Stimulated activated naive B cell treated with anti-CD40 and anti-IgM and Interleukin-4, amounts not matched to agents 10 μg/mL and 1 μg/mL and 100 μg/mL, for 72 hours (primary cell): ENCODE measurements around the gene TGFBR2.

ENCODE experiments used
- ATAC-seq, 2 donors: fragments of 150-1000 bp; cut with Tn5 transposase; replicated peaks; 2 replicates each; pipeline ENCODE4 v1.10.0; 2021; ENCODE audit warnings: moderate library complexity in 1 of 2
- DNase-seq: peaks from one replicate; pipeline ENCODE4 v3.0.0; 2021
- H3K27ac Mint-ChIP-seq: one replicate; pipeline ENCODE4 v1.8.0; 2022; ENCODE audit warnings: mild to moderate bottlenecking, mixed read lengths
- H3K27me3 Mint-ChIP-seq, 2 donors: one replicate each; pipeline ENCODE4 v1.8.0; 2022; ENCODE audit warnings: mixed read lengths in 2 of 2
- H3K36me3 Mint-ChIP-seq, 2 donors: one replicate each; pipeline ENCODE4 v1.8.0; 2022; ENCODE audit warnings: mixed read lengths in 2 of 2, mild to moderate bottlenecking in 1 of 2
- H3K4me1 Mint-ChIP-seq, 2 donors: one replicate each; pipeline ENCODE4 v1.8.0; 2022; ENCODE audit warnings: mixed read lengths in 2 of 2, mild to moderate bottlenecking in 1 of 2
- H3K4me3 Mint-ChIP-seq, 2 donors: one replicate each; pipeline ENCODE4 v1.8.0; 2022; ENCODE audit warnings: mild to moderate bottlenecking in 2 of 2, mixed read lengths in 2 of 2, moderate library complexity in 1 of 2
- H3K9me3 Mint-ChIP-seq, 2 donors: one replicate each; pipeline ENCODE4 v1.8.0; 2022; ENCODE audit warnings: mixed read lengths in 2 of 2, mild to moderate bottlenecking in 1 of 2

Gene TGFBR2

DNA sequence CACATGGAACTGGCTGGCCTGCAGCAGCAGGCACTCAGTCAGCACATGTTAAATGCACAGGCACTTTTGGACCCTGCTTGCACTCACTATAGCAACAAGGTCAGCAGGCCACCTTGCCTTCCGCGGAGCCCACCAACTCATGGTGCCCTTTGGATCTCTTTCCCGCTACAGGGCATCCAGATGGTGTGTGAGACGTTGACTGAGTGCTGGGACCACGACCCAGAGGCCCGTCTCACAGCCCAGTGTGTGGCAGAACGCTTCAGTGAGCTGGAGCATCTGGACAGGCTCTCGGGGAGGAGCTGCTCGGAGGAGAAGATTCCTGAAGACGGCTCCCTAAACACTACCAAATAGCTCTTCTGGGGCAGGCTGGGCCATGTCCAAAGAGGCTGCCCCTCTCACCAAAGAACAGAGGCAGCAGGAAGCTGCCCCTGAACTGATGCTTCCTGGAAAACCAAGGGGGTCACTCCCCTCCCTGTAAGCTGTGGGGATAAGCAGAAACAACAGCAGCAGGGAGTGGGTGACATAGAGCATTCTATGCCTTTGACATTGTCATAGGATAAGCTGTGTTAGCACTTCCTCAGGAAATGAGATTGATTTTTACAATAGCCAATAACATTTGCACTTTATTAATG is 85.0 kb downstream of the TGFBR2 start:
- no peak overlapping the region for H3K4me3 Mint-ChIP-seq
- H3K4me1 Mint-ChIP-seq = peaks cover 35 to 75% of the 10 kb centered on the region in 2 donors
- peak overlapping the region; percentile 37 for H3K27ac Mint-ChIP-seq
- no peaks in the 10 kb centered on the region for H3K27me3 Mint-ChIP-seq
- peaks cover 41 to 72% of the 10 kb centered on the region in 2 donors for H3K36me3 Mint-ChIP-seq
- H3K9me3 Mint-ChIP-seq = no peaks in the 10 kb centered on the region
- DNase-seq = no peak
- no peak for ATAC-seq

DNA sequence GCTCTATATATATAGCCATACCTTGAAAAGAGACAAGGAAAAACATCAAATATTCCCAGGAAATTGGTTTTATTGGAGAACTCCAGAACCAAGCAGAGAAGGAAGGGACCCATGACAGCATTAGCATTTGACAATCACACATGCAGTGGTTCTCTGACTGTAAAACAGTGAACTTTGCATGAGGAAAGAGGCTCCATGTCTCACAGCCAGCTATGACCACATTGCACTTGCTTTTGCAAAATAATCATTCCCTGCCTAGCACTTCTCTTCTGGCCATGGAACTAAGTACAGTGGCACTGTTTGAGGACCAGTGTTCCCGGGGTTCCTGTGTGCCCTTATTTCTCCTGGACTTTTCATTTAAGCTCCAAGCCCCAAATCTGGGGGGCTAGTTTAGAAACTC is 85.5 kb downstream of the TGFBR2 start:
- peaks cover 45 to 73% of the 10 kb centered on the region in 2 donors for H3K36me3 Mint-ChIP-seq
- no peaks in the 10 kb centered on the region for H3K9me3 Mint-ChIP-seq
- H3K4me3 Mint-ChIP-seq = no peak overlapping the region
- H3K4me1 Mint-ChIP-seq = peaks cover 36 to 81% of the 10 kb centered on the region in 2 donors
- no peaks in the 10 kb centered on the region for H3K27me3 Mint-ChIP-seq
- no peak for ATAC-seq
- no peak overlapping the region for H3K27ac Mint-ChIP-seq
- DNase-seq = no peak

DNA sequence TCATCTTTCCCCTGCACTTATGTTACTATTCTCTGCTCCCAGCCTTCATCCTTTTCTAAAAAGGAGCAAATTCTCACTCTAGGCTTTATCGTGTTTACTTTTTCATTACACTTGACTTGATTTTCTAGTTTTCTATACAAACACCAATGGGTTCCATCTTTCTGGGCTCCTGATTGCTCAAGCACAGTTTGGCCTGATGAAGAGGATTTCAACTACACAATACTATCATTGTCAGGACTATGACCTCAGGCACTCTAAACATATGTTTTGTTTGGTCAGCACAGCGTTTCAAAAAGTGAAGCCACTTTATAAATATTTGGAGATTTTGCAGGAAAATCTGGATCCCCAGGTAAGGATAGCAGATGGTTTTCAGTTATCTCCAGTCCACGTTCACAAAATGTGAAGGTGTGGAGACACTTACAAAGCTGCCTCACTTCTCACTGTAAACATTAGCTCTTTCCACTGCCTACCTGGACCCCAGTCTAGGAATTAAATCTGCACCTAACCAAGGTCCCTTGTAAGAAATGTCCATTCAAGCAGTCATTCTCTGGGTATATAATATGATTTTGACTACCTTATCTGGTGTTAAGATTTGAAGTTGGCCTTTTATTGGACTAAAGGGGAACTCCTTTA is 86.2 kb downstream of the TGFBR2 start:
- Mint-ChIP-seq H3K4me1 (peaks cover 37 to 82% of the 10 kb centered on the region in 2 donors), H3K27me3 (no peaks in the 10 kb centered on the region), H3K9me3 (no peaks in the 10 kb centered on the region), H3K27ac (peak overlapping the region; percentile 11), H3K36me3 (peaks cover 44 to 73% of the 10 kb centered on the region in 2 donors), H3K4me3 (no peak overlapping the region)
- DNase-seq (no peak), ATAC-seq (no peak)

DNA sequence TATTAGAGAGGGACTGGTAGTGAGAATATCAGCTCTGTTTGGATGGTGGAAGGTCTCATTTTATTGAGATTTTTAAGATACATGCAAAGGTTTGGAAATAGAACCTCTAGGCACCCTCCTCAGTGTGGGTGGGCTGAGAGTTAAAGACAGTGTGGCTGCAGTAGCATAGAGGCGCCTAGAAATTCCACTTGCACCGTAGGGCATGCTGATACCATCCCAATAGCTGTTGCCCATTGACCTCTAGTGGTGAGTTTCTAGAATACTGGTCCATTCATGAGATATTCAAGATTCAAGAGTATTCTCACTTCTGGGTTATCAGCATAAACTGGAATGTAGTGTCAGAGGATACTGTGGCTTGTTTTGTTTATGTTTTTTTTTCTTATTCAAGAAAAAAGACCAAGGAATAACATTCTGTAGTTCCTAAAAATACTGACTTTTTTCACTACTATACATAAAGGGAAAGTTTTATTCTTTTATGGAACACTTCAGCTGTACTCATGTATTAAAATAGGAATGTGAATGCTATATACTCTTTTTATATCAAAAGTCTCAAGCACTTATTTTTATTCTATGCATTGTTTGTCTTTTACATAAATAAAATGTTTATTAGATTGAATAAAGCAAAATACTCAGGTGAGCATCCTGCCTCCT is 87.2 kb downstream of the TGFBR2 start:
- DNase-seq (peak; percentile 28), ATAC-seq (peak; percentile 94 to 96)
- no peak overlapping the region for H3K4me3 Mint-ChIP-seq
- peaks cover 32 to 74% of the 10 kb centered on the region in 2 donors for H3K4me1 Mint-ChIP-seq
- peaks cover 37 to 69% of the 10 kb centered on the region in 2 donors for H3K36me3 Mint-ChIP-seq
- no peaks in the 10 kb centered on the region for H3K27me3 Mint-ChIP-seq
- H3K9me3 Mint-ChIP-seq = no peaks in the 10 kb centered on the region
- H3K27ac Mint-ChIP-seq = no peak overlapping the region

DNA sequence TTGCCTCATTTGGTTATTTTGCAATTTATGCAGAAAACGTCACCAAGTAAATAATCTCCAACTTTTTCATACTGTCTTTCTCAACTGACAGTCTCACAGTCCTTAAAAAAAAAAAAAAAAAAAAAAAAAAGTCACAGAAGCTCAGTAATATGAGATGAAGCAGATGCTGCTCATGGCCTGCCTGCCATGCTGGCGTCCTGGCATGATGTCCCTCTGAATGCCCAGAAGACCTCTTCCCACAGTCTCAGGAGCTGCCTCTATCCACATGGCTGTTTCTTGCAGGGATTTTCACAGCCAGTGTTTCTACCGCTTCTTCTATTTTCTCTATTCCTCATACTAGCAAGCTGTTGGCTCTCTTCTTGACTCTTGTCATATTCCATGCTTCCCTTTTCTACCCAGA is 87.7 kb downstream of the TGFBR2 start:
- no peaks in the 10 kb centered on the region for H3K27me3 Mint-ChIP-seq
- no peak overlapping the region for H3K4me3 Mint-ChIP-seq
- H3K4me1 Mint-ChIP-seq = peaks cover 27 to 68% of the 10 kb centered on the region in 2 donors
- ATAC-seq (no peak), DNase-seq (no peak)
- H3K27ac Mint-ChIP-seq = no peak overlapping the region
- no peaks in the 10 kb centered on the region for H3K9me3 Mint-ChIP-seq
- H3K36me3 Mint-ChIP-seq = peaks cover 34 to 67% of the 10 kb centered on the region in 2 donors

DNA sequence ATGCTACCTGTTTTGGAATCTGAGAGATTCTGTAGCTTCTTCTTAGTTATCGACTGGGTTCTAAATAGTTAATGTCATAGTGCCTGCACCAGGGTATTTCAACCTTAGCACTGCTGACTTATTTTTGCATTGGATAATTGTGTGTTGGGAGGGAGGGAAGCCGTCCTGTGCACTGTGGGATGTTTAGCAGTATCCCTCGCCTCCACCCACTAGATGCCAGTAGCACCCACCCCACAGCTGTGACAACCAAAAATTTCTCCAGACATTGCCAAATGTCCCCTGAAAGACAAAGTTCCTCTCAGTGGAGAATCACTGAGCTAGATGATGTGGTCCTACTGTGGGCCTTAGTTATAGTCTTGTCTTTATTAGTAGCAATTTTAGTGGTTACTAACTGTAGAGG is 88.3 kb downstream of the TGFBR2 start:
- DNase-seq = no peak
- no peak for ATAC-seq
- peaks cover 30 to 68% of the 10 kb centered on the region in 2 donors for H3K36me3 Mint-ChIP-seq
- peaks cover 24 to 64% of the 10 kb centered on the region in 2 donors for H3K4me1 Mint-ChIP-seq
- no peak overlapping the region for H3K27ac Mint-ChIP-seq
- H3K4me3 Mint-ChIP-seq = no peak overlapping the region
- no peaks in the 10 kb centered on the region for H3K27me3 Mint-ChIP-seq
- no peaks in the 10 kb centered on the region for H3K9me3 Mint-ChIP-seq

DNA sequence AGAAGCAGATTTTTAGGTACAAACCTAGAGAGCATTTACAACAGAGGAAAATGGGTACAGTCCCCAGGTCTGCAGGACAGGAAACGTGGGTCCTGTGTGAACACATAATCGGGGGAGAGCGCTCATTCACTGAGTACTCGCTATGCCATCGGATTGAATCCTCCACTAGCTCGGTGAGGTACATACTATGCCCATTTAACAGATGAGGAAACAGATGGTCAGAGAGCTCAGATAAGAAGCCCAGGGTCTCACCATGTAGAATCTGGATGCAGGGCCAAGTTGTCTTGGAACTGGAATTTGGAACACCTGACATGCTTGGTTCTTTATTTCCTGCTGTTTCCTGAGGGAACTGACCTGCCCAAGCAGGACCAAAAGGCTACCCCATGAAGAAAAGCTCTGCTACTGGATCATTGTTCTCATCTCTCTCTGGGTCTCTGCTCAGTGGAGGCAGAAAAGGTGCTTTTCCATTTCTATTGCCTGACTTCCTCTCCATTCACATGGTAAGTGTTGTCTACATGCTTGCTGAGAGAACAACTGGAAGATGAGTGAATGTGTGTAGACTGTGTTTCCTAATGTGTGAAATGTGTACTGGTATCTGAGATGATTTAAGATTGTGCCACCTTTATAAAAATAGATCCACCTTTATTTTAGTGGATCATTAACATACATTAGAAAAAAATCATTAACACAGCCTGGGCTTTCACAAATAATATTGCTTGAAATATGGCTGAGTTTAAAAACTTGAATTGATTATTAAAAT is 89.1 kb downstream of the TGFBR2 start:
- ATAC-seq = no peak
- Mint-ChIP-seq H3K4me3 (no peak overlapping the region), H3K27me3 (no peaks in the 10 kb centered on the region), H3K9me3 (no peaks in the 10 kb centered on the region), H3K27ac (no peak overlapping the region), H3K36me3 (peaks cover 30 to 62% of the 10 kb centered on the region in 2 donors), H3K4me1 (peaks cover 22 to 57% of the 10 kb centered on the region in 2 donors)
- no peak for DNase-seq

DNA sequence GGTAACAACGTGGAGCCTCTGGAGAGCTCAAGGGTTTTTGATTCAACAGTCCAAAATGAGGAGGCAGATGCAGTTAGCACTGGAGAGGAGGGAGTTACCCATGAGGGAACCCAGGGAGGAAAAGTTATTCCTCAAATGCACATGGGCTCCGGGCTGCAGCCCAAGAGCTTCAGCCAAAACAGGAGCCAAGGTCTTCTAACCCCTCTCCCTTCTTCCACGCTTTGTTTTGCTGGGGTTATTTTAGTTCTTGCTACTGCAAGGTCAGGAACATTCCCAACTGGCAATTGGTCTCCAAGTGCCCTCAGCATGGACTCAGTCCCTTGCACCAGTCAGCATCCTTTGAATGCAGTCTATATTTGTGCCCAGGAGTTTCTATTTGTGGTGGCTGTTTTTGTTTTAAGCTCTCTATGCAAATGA is 90.0 kb downstream of the TGFBR2 start:
- H3K27ac Mint-ChIP-seq = peak overlapping the region; percentile 68
- H3K36me3 Mint-ChIP-seq = peaks cover 33 to 60% of the 10 kb centered on the region in 2 donors
- no peaks in the 10 kb centered on the region for H3K27me3 Mint-ChIP-seq
- peaks cover 18 to 48% of the 10 kb centered on the region in 2 donors for H3K4me1 Mint-ChIP-seq
- DNase-seq (no peak), ATAC-seq (no peak)
- H3K4me3 Mint-ChIP-seq = no peak overlapping the region
- peaks cover 0 to 3% of the 10 kb centered on the region in 2 donors for H3K9me3 Mint-ChIP-seq

DNA sequence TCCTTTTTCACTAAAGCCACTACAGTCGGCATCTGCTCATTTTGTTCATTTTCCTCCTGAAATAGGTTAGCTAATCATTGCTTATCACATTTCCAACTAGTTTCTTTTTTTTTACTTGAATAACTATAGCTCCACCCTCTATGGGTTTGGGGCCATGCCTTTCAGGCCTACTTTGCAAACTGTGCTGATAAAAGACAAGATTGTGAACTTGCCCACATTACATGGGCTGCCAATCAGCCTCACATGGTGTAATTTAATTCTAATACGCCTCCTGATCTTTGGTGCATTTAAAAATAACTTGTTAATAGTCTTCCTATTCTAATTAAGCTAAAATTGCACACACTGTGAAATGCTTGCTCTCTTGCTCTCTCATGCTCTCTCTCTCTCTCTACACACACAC is 90.5 kb downstream of the TGFBR2 start:
- Mint-ChIP-seq H3K4me3 (no peak overlapping the region), H3K27ac (peak overlapping the region; percentile 78), H3K9me3 (peaks cover under 1 to 3% of the 10 kb centered on the region in 2 donors), H3K36me3 (peaks cover 31 to 59% of the 10 kb centered on the region in 2 donors), H3K27me3 (no peaks in the 10 kb centered on the region), H3K4me1 (peaks cover 18 to 47% of the 10 kb centered on the region in 2 donors)
- DNase-seq = no peak
- no peak for ATAC-seq

DNA sequence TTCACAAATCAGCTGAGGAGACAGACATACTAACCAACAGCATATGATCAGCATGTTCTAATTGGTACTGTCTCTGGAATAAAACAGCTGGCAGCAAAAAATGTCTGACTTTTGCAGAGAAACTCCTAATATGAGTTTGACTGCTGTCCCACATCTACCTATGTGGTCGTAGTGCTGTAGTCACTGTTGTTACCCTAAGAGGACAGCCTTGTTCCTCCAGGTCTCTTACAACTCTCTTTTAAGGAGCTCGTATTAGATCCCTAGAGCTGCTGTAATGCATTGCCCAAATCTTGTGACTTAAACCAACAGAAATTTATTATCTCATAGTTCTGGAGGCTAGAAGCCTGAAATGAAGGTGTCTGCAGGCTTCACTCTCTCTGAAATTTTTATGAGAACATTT is 92.1 kb downstream of the TGFBR2 start:
- peaks cover 32 to 64% of the 10 kb centered on the region in 2 donors for H3K36me3 Mint-ChIP-seq

DNA sequence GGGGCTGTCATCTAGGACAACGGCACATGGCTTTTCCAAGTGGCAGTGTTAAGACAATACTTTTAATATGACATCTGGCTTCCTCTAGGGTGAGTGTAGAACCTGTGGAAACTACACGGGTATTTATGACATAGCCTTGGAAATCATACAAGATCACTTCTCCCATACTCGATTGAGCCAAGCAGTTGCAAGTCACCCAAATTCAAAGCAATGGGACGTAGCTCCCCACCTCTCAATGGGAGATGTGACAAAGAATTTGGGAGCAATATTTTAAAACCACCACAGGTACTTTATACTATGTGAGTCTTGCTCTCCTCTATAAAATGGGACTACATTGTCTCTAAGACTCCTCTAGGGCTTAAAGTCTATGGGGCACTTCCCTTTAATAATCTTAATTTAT is 93.5 kb downstream of the TGFBR2 start:
- Mint-ChIP-seq H3K4me3 (no peak overlapping the region), H3K36me3 (peaks cover 27 to 61% of the 10 kb centered on the region in 2 donors), H3K27me3 (no peaks in the 10 kb centered on the region), H3K9me3 (peaks cover 6 to 9% of the 10 kb centered on the region in 2 donors), H3K4me1 (peaks cover 15 to 27% of the 10 kb centered on the region in 2 donors), H3K27ac (no peak overlapping the region)
- ATAC-seq = no peak
- DNase-seq = no peak

More for the DNA sequence above, 92.1 kb downstream of the TGFBR2 start:
- Mint-ChIP-seq H3K4me1 (peaks cover 12 to 36% of the 10 kb centered on the region in 2 donors), H3K9me3 (peaks cover 6 to 9% of the 10 kb centered on the region in 2 donors), H3K4me3 (no peak overlapping the region), H3K27me3 (no peaks in the 10 kb centered on the region), H3K27ac (no peak overlapping the region)
- ATAC-seq = no peak
- no peak for DNase-seq

DNA sequence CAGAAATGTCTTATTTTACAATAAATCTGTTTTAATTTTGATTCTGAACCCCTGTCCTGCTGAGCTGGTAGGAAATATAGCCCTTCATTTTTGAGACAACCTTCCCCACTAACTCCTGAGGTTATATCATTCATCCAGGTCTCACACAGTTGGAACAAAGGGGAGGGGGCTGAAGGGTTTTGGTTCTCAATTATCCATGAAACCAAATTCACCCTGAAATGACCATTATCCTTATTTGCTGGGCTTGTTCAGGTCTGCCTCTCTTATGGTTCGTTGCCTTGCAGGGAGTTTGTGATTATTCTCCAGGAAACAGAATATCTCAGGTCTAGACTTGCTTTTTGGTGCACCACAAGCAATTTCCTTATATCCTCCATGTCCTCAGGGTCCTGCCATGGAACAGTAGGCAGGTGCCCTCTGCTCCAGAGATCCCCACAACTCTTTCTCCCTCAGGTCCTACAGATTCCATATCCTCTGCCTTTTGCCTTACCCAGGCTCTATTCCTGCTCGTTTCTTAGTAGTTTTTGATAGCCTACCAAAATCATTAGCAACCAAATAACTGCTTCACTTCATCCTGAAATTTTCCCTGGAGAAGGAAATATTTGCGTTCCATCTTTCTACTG is 94.4 kb downstream of the TGFBR2 start:
- no peak for ATAC-seq

DNA sequence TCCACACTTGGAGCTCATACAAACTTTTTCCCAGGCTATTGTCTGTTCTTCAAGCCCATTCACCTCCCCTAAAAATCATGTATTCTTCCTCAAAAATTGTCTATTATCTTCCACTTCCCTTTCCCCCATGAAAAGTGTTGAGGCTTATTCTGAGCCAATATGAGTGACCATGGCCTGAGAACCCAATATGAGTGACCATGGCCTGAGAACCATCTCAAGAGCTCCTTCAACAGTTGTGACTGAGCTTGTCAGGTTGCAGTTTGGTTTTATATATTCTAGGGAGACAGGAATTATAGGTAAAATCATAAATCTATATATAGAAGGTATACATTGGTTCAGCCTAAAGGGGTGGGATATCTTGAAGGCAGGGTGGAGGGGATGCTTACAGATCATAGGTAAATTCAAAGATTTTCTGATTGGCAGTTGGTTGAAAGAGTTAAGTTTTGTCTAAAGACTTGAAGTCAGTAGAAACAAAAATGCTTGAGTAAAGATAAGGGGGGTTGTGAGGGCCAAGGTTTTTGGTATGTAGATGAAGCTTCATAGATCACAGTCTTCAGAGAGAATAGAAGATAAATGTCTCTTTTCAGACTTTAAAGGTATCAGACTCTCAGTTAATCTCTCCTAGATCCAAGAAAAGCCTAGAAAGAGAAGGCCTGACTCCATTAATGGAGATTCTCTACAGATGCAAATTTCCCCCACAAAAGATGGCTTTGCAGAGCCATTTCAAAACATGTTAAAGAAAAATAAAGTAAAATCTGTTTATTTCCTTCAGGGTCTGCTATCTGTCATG is 95.8 kb downstream of the TGFBR2 start:
- ATAC-seq (no peak), DNase-seq (no peak)
- Mint-ChIP-seq H3K27ac (no peak overlapping the region), H3K4me3 (no peak overlapping the region), H3K9me3 (peaks cover 8 to 9% of the 10 kb centered on the region in 2 donors), H3K27me3 (no peaks in the 10 kb centered on the region), H3K4me1 (peaks cover 3 to 8% of the 10 kb centered on the region in 2 donors), H3K36me3 (peaks cover 14 to 50% of the 10 kb centered on the region in 2 donors)

More for the DNA sequence above, 94.4 kb downstream of the TGFBR2 start:
- H3K9me3 Mint-ChIP-seq = peaks cover 6 to 9% of the 10 kb centered on the region in 2 donors
- no peaks in the 10 kb centered on the region for H3K27me3 Mint-ChIP-seq
- H3K36me3 Mint-ChIP-seq = peaks cover 20 to 58% of the 10 kb centered on the region in 2 donors
- H3K4me1 Mint-ChIP-seq = peaks cover 10 to 21% of the 10 kb centered on the region in 2 donors
- no peak overlapping the region for H3K4me3 Mint-ChIP-seq
- no peak overlapping the region for H3K27ac Mint-ChIP-seq
- no peak for DNase-seq
